Adipose tissue (tissue), 3 donors: ENCODE results near the gene COL4A1. TPM values are rescaled to one million over a fixed set of nuclear protein-coding genes. Genes with fewer than 3 reads are reported as not detected.

ENCODE experiments used
- H3K27ac ChIP-seq: one replicate; pipeline ENCODE4 v1.5.1; 2013; ENCODE audit warnings: low read depth, low read length
- WGBS, 3 donors: extraction: QIAGEN DNeasy Blood & Tissue Kit; methylation state at CpG; one replicate each; pipeline ENCODE4 v1.1.7; 2013; 5-methylcytosine and 5-hydroxymethylcytosine counted together
- polyA plus RNA-seq, 3 donors: library from polyadenylated mRNA; stranded (reverse); fragments of 200-250 nt; gene quantifications; one replicate each; pipeline ENCODE4 v1.2.3, GENCODE V29; 2013
- donor health status: healthy with polysubstance abuse.
- donor health status: Bipolar disorder and iron deficiency.
- donor health status: healthy.

COL4A1 gene
- polyA plus RNA-seq, 3 donors: 103 to 773 (median 225) TPM

DNA sequence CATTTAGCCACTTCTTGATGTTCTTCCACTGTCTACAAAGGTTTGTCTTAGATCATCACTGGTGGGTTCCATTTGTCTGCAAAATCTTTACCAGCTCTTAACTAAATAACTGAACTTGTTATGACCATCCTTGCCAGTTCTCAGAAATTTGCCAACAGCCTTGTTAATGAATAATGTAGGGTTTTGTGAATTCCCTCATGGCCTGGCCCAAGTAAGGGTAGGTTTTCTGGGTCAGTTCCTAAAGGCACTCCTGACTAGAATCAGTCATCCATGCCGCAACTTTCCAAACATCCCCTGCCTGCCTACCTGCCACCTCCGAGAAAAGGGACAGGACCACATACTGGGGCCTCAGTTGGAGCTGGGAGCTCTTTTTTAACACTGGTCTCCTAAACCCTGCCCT, 4.0 kb downstream of the COL4A1 start:
- H3K27ac ChIP-seq: no peak overlapping the region

GRCh38 chr13:110301606-110302553, 5.1 kb downstream of the COL4A1 start:
- 59 to 64% (median 60%) methylated on average over 20 to 21 of the region's 21 CpGs for WGBS, 3 donors
- no peak overlapping the region for H3K27ac ChIP-seq

More for the DNA sequence above, 4.0 kb downstream of the COL4A1 start:
- 43 to 83% (median 82%) methylated on average over 2 of the region's 2 CpGs for WGBS, 3 donors

GRCh38 chr13:110301083-110301482, 5.9 kb downstream of the COL4A1 start:
- H3K27ac ChIP-seq: no peak overlapping the region
- 46 to 52% (median 50%) methylated on average over 5 of the region's 5 CpGs for WGBS, 3 donors

DNA sequence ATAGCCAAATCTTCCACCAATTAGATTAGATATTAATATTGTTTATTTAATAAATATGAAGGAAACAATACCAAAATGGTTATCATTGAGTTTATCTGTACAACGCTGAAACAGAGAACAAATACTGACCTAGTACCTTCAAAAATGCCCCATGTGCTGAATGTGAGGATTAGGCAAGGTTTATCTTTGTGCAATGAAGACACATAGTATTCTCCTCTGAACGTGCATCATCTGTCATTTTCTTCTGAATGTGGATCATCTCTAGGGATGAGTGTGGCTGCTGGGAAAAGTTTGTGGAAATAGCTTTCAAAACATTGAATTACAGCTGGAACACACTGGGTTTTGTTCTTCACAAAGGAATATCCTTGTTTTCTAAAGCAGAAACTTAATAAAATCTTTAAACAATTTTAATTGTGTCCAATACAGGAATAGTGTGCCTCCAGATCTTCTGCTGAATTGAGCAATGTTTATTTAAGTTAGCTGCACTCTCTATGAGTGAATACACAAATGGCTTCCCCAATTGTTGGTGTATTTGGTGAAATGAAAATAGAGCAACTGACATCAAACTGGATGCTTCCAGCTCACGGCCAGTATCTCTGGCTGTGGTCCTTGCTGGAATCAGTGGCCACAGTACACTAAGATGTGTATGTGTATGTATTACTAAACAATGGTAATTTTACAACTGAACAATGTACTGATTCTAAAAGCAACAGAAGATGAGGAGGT, 6.7 kb downstream of the COL4A1 start:
- H3K27ac ChIP-seq: no peak overlapping the region
- WGBS, 3 donors: 53 to 67% (median 64%) methylated on average over 3 of the region's 3 CpGs

DNA sequence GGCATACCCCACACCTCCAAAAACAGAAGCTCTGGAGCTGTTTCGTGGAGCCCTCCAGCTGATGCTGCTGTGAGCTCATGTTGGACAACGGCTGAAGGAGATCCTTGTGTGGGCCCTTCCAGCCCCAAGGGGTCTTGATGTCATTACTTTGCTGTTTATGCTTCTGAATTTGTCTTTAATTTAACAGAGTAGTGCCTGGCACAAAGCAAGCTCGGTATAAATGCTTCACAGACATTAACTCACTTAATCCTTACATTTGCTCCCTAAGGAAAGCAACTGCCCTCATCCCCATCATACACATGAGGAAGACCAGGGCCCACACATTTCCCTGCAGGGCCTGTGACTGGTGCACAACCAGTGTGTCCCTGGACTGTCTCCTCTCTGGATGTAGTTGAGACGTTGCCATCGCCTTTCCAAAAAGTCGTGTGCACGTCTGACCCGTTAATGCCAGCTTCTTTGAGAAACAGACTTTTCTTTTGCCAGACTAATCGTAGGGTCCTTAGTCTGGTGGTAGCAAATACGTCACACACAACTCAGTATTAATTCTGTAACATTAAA, 7.6 kb downstream of the COL4A1 start:
- 51 to 61% (median 55%) methylated on average over 10 of the region's 10 CpGs for WGBS, 3 donors
- no peak overlapping the region for H3K27ac ChIP-seq

DNA sequence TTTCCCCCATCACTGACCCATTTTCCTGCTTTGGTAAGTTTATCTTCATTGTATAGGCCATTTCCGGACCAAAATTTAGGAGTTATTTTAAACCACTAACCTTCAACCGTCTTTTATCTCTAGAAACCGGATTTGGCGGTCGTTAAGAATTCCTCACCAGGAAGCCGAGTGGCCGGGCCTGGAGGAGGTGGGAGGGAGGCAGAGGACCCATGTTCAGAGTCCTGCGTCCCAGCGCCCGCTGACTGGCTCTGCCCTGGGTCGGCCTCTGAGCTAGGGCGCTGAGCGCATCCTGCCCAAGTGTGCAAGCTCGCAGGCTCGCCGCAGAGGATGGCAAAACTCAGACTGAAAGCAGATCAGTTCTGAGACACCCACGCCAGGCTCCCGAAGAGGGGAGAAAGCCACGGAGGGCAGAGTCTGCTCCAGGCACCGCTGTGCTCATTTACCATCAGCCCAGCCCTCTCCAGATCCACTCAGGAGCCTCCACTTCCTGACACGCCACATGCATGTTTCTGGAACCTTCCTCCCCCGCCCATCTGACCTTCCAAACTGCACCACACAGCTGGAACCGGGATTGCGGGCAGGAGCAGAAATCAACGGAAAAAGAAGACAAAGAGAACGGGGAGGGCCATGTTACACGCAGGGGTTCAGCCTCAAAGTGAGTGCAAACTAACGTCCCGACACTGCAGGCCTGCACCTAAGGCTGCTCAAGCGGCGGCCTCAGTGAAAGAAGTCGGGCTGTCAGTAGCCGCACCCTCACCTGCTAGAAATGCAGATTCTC, 8.3 kb downstream of the COL4A1 start:
- WGBS, 3 donors: 37 to 41% (median 39%) methylated on average over 33 of the region's 33 CpGs
- H3K27ac ChIP-seq: no peak overlapping the region

DNA sequence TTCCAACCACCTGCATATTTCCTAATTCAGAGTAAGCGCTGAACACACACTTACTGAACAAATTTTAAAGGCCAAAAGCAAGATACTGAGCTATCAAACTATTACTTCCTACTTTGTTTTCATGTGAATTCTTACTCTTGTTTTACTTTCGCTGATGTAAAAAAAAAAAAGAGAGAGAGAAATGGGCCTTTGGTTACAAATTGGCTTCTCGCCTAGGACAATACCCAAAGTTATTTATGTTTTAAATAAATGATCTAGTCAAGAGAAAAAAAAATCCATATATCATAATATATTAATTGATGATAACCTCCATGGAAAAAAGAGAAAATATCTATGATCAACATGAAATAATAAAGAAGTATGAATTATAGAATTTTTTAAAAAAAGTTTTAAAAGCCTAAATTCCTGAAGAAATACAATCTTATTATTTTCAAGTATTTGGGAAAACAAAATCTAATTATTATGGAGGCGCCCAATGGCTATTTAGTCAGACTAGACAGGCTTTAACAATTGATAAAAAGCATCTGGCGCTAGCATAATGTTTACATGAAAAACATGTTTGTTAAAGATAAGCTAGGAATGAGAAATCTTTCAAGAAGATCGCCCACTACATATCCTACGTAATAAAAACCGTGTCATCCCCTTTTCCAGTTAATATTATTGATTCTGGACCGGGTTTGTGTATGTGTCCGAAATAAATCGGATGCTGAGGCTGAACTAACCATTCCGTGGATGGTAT, 9.0 kb downstream of the COL4A1 start:
- no peak overlapping the region for H3K27ac ChIP-seq
- WGBS, 3 donors: 57 to 66% (median 59%) methylated on average over 12 of the region's 12 CpGs

DNA sequence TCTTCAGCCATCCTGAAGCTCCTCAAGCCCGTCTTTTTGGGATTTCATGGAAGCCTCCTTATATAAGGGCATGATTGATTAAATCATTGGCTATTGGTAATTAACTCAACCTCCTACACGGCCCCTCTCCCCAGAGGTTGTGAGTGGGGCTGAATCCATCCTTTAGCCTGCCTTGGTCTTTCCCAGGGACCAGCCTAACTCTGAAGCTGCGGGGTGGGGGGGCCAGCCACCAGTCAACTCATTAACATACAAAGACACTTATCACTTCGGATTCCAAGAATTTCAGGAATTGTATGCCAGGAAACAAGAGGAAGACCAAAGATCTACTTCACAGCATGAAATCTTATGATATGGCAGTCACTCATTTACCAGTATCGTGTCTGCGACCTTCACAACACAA, 9.9 kb downstream of the COL4A1 start:
- 51 to 69% (median 64%) methylated on average over 6 of the region's 6 CpGs for WGBS, 3 donors
- no peak overlapping the region for H3K27ac ChIP-seq

GRCh38 chr13:110294622-110295021, 12.3 kb downstream of the COL4A1 start:
- H3K27ac ChIP-seq: no peak overlapping the region

DNA sequence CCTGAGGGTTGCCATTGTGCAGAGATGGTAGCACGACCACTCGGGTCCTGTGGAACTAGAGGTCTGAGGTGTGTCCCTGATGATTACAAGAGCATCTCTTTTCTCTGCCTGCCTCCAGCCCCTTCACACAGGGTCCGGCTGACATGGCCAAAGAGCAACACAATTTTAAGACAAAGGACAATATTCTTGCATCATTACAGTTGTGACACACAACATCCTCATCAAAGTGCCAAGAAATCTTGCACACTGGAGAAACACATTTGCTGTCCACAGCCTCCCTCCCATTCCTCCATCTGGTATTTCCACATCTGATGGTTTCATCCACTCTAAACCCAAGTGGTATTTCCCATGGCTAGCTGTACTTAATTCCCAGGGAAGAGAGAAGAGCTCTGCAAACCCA, 12.8 kb downstream of the COL4A1 start:
- no peak overlapping the region for H3K27ac ChIP-seq
- WGBS, 3 donors: 55 to 82% (median 70%) methylated on average over 3 of the region's 3 CpGs

GRCh38 chr13:110293649-110294048, 13.3 kb downstream of the COL4A1 start:
- WGBS, 3 donors: 44 to 60% (median 60%) methylated on average over 3 of the region's 3 CpGs
- H3K27ac ChIP-seq: no peak overlapping the region

DNA sequence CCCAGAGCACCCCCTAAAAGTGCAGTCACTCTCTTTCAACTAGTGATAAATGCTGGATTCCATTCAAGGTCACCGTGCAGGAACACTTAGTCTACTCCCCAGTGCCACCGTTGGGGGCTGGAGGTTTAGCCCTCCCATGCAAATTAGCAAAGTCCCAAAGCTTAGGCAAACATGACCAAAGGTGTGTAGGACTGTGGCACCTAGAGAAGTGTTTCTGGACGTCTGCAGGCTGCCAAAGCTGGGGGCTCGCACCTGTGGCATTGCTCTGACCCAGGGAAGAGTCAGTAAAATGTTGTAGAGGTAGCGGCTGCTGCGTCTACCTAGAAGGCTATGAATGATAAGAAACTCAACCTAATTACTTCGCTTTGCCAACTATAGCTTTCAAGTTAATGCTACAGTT, 13.9 kb downstream of the COL4A1 start:
- no peak overlapping the region for H3K27ac ChIP-seq
- 67 to 82% (median 81%) methylated on average over 7 of the region's 7 CpGs for WGBS, 3 donors

GRCh38 chr13:110291286-110291685, 15.7 kb downstream of the COL4A1 start:
- 81 to 94% (median 92%) methylated on average over 9 of the region's 9 CpGs for WGBS, 3 donors
- H3K27ac ChIP-seq: no peak overlapping the region

DNA sequence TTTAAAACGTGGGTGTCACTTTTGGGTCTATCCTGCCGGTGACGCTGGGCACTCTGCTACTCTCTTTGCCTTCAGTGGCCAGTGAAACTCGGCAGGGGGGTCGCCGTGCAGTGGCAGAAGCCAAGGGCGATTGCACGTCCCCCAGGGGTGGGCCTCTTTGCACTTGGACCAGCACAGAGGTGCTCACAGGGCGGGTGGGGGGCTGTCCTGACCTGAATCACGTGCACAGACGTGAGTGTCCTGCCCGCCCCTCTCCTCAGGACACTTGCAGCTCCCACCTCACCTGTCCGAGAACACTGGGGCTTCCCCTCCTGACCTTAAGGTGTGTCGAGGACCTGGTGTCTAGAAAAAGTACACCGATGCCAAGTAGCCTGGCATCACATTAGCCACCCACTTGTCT, 16.1 kb downstream of the COL4A1 start:
- 68 to 81% (median 77%) methylated on average over 15 of the region's 15 CpGs for WGBS, 3 donors
- H3K27ac ChIP-seq: no peak overlapping the region

- no peak overlapping the region for H3K27ac ChIP-seq
- WGBS, 3 donors: 81 to 89% (median 84%) methylated on average over 10 of the region's 10 CpGs
These were observed 16.8 kb downstream of the COL4A1 start for GRCh38 chr13:110290153-110290552.

- WGBS, 3 donors: 79 to 93% (median 92%) methylated on average over 11 of the region's 11 CpGs
- no peak overlapping the region for H3K27ac ChIP-seq
These were observed 17.3 kb downstream of the COL4A1 start for GRCh38 chr13:110289661-110290060.

DNA sequence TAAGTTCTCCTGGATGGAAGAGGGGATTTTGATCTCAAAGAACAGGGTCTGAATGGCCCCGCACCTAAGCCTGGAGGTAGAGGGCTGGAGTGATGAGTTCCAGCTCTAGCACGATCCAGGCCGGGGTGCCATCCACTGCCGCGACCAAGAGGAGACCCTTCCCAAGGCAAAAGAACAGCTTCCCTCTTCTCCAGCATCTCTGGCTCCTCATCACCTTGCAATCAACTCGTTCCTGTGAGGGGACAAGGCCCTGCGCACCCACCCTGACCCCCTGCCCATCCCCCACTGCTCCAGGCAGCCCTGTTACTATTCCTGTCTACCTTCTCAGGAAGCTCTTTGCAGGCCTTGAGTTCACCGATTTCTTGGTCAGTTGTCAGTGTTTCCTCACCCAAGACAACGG, 17.8 kb downstream of the COL4A1 start:
- WGBS, 3 donors: 87 to 89% (median 87%) methylated on average over 9 of the region's 9 CpGs
- no peak overlapping the region for H3K27ac ChIP-seq
